Skeletal muscle cell (primary cell): ENCODE results near the gene CYBA.
"Not testable (repeated sequence)": the region's sequence is repeated elsewhere in the genome, so short reads cannot be mapped to it uniquely, and the experiment has no call there.

Experiments used
- DNase-seq: peaks from one replicate; pipeline ENCODE4 v3.0.0-alpha.2; 2010; ENCODE audit warnings: low read depth
- H3K4me3 ChIP-seq: 2 replicates; pipeline ENCODE4 v1.5.1; 2011; ENCODE audit warnings: low read depth, mild to moderate bottlenecking, control low read depth, low read length, moderate library complexity

CYBA gene

DNA sequence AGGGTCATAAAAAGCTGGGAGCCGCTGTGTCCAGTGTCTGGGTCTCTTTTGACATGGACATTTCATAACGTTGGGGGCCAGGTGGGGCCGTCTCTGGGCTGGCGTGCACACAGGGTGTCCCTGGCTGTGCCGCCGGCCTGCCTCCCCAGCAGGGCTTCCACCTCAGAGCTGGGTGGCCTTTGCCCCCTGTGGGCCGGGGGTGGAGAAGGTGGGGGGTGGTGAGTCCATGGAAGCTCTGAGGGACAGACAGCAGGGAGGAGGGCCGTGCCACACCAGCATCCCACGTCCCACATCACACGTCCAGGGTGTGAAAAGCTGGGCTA lies 36.4 kb upstream of the CYBA start:
- no peak for DNase-seq
- H3K4me3 ChIP-seq: no peak overlapping the region

DNA sequence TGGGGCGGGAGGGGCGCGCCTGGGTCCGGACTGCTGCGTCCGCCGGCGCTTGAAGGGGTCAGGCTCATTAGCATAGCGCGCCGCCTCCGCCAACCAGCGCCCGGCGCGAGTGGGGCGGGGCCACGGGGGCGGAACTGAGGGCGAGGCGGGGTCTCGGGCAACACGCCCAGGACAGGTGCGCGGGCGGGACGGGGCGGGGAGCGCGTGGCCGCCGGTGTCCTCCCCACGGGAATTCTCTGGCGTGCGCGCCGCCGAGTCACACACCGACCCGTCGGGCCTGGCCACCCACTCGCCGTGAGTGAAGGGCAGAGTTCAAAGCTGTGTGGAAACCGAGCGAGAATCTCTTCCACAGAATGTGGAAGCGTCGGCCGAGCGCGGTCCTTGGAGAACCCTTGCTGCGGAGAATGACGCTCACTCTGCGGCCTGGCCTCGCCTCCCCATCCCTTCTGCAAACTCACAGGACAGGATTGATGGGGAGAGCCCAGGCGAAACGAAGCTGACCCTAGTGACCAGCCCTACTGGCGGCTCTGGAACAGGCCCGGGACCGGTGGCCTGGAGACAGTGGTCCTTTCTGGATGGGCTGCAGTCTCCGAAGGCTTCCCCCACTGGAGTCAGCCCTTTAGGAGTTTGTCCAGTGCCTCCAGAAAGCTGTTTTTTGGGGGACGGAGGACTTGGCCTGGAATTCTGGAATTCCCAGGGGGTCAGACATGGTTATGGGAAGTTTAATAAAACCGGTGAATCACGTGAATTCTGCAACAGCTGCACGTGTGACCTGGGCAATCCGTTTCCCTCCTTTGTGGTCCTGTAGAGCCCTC lies 35.8 kb upstream of the CYBA start, which contains the start of gene SNAI3:
Gene SNAI3 (minus strand): TSS at position 69 of the 815 bp plus-strand sequence. CDS start 101 bp downstream, outside the sequence.
- no peak for DNase-seq
- H3K4me3 ChIP-seq: peak within 1 kb of the TSS; percentile 55

DNA sequence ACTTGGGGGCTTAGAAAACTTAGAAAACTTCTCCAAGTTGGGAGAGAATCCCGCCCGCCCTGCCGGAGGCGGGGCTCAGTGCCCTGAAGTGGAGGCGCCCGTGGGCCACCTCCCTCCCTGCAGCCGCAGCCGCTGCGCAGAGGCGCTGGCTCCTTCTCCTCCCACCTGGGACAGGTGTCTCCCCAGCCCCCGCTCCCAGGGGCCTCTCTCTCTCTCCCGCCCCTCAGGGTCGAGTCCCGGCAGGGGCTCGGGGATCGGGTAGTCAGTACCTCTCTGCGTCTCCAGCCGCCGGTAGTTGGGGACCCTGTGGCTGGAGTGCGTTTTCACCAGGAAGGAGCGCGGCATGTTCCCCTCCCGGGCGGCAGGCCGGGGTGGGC lies 35.2 kb upstream of the CYBA start:
- peak overlapping the region; percentile 55 for H3K4me3 ChIP-seq
- no peak for DNase-seq

DNA sequence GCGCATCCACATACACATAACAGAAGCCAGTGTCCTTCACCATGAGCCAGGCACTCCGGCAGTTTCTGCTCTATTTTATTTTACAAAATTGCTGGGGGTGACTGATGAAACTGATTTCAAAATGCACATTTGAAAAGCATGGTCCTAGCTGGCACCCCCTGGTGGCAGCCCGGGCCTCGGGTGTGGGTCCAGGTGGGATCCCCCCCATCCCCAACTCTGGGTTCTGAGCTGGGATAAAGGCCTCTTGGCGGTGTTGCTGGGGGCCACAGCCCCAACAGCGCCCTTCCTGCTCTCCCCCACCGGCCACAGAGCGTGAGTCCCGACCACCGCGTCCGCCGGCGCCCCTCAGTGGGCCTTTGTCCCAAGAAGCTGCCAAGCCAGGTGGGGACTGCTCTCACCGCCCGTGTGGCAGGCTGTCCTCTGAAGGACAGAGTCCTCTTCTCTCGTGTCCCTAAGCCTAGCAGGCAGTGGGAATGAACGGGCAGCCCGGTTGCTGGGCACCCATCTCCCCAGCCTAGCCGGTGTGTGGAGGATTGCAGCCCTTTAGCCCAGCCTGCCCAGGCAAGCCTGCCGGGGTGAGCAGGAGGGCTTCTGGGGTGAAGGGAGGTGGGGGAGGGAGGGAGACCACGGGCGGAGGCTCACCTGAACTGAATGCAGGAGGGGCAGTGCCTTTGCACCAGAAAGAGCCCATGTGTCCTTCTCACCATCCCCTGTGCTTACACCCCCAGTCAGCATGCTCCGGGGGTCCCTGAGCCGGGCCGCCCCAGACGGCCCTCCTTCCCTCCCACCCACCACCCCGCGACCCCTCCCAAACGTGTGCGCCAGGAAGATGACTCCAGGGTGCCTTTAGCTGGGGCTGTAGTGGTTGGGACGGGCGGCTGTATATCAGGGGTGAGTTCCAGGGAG lies 34.6 kb upstream of the CYBA start:
- H3K4me3 ChIP-seq: peak overlapping the region; percentile 55
- no peak for DNase-seq

DNA sequence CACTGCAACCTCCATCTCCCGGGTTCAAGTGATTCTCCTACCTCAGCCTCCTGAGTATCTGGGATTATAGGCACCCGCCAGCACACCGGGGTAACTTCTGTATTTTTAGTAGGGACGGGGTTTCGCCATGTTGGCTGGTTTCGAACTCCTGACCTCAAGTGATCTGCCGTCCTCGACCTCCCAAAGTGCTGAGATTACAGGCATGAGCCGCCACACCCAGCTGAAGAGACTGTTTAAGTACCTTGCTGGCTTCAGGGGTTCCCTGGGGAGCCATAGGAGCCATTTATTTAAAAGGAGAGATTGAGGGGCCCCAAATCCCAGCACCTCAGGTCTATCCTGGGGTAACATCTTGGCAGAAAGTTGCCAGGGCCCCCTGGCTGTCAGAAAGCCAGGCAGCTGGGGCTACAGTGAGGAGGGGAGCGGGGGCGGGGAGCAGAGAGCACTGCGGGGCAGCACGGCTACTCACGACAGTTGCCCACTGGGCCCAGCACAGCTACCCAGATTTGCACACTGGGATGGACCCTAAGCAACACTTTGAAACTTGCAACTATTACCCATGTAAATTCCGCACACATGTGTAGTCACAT lies 33.8 kb upstream of the CYBA start:
- H3K4me3 ChIP-seq: no peak overlapping the region
- no peak for DNase-seq

DNA sequence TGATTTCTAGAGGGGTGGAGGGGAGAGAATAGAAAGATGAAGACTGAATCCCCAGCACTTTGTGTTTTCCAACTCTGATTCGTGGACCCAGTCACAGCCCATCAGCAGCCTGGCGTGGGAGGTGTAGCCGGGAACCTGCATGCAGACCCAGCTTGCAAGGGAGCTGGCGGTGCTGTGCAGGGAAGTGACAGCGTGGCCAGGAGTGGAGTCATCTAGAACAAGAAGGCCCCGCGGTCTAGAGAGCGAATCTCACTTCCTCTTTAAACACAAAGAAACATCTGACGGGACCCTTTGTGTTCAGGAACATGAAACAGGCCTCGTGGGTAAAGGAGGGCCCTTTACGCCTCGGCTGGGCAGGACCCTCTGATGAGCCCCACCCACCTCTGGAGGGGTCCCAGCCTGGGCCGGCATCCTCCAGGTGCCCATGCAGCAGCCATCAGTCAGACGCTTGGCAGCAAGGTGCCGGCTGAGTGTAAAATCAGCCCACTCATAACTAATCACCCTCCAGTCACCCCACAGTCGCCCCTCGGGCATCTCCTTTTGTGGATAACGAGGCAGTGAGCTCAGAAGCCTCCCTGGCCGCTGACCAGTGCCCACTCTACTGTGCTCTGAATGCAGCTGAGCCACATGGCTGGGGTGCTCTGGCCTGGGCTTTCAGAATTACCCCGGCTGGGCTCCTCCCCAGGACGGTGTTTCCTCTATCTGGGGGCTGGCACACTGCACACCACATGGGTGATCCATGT lies 31.0 kb upstream of the CYBA start:
- no peak overlapping the region for H3K4me3 ChIP-seq

DNA sequence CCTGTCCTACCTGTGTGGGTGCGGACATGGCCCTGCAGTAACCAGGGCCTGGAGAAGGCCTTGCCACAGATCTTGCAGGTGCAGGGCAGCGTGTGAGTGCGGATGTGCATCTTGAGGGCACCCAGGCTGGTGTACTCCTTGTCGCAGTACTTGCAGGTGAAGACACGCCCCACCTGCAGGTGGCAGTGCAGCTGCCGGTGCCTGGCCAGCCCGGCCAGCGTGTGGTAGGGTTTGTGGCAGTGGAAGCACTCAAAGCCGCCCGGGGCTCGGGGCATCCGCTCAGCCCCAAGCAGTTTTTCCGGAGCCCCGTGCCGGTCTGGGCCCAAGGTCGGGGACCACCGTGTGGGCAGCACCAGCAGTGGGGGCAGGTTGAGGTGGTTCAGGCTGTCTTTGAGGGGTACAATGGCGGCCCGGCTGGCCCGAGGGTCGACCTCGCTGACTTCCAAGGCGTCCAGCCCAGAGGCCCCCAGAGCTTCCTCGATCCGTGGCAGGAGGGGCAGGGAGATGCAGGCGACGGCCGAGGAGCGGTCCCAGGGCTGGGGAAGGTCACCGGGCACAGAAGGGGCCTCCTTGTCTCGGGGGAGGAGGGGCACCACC lies 30.3 kb upstream of the CYBA start:
- no peak overlapping the region for H3K4me3 ChIP-seq
- DNase-seq: no peak

More for the DNA sequence above, 31.0 kb upstream of the CYBA start:
- DNase-seq: no peak

DNA sequence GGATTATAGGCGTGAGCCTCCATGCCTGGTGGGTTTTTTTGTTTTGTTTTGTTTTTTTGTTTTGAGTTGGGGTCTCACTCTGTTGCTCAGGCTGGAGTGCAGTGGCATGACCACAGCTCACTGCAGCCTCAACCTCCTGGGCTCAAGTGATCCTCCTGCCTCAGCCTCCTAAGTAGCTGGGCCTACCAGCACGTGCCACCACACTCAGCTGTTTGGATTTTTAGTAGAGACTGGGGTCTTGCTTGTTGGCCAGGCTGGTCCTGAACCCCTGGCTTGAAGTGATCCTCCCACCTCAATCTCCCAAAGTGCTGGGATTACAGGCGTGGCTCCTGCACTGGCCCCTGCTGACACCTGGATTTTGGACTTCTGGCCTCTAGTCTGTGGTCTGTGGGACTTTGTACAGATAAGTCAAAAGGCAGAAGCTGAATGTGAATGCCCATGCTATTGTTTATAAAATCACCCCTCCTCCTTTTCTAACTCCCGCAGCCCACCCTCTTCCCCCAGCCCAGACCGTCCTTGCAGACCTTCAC lies 29.8 kb upstream of the CYBA start:
- H3K4me3 ChIP-seq: no peak overlapping the region
- DNase-seq: no peak

DNA sequence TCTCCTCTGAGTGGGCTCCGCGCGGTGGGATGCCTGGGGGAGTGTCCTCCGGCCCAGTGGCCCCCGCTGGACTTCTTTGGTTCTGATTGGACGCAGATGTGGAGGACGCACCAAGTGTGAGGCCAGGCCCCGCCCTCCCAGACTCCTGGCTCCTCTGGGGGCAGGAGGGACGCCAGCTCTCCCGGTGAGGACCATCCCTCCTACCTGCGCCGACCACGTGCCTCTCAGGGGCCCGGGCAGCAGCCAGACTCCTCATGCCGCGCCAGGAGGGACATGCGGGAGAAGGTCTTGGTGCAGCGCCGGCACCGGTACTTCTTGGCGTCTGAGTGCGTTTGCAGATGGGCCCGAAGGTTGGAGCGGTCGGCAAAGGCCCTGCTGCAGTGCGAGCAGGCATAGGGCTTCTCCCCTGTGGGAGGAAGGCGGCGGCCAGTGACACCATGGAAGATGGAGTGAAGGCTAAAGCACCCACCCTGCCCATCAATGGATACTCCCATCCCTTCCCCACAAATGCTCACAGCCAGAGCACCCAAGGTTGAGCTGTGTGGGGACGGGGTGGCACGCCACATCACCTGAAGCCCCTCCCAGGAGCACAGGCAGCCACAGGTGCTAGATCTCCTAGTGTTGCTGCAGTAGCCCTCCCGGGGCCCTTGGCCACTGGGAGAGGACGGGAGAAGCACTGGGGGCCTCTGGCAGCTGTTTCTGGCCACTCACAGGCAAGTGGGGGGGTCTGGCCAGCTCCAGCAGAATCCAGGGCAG lies 27.5 kb upstream of the CYBA start:
- no peak overlapping the region for H3K4me3 ChIP-seq
- no peak for DNase-seq

DNA sequence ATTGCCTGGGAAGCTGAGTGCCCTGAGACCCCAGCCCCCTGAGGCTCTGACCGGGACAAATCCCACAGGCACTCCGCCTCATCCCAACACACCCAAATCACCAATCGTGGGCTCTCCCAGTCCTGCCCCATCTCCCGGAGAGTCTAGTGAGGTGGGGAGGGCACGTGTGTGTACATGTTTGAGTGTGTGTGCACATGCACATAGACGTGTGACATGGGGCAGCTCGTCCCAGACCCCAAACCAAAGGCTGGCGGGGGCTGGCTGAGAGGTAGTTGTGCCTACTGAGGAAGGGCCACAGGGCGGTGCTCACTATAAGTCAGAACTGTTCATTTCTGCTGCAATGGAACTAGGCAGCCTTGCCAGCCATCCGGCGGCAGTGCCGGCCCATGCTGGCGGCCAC lies 26.9 kb upstream of the CYBA start:
- DNase-seq: no peak
- no peak overlapping the region for H3K4me3 ChIP-seq

DNA sequence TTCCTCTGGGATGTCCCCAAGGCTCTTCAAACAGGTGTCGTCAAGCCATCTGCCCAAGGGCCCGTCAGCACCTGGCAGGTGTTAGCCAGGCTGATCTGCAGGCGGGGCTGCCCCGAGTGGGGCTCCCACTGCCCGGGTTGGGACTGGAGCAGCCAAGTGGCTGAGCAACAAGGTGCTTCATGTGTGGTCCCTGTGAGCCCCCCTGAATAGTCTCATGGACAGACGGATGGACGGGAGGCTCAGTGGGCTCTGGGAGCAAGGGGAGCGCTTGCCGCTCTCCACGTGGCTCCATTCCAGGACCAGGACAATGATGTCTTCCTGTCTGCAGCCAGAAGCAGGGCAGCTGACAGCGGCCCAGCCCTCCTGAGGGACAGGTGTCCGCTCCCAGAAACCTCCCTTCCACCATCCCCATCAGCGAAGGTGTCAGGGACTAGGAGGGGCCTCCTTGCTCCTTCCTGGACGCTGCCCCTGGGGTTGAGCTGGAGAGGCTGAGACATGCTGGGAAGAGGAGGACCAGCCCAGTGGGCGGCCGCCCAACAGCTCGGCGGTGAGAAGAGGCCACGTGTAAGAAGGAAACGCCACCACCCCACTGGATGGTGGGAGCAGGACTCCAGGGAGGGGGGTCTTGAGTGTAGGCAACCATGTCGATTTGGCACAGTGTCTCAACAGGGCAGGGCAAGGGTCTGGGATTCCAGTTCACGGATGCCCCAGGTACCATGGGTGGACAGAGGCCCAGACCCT lies 25.8 kb upstream of the CYBA start:
- no peak overlapping the region for H3K4me3 ChIP-seq
- no peak for DNase-seq

DNA sequence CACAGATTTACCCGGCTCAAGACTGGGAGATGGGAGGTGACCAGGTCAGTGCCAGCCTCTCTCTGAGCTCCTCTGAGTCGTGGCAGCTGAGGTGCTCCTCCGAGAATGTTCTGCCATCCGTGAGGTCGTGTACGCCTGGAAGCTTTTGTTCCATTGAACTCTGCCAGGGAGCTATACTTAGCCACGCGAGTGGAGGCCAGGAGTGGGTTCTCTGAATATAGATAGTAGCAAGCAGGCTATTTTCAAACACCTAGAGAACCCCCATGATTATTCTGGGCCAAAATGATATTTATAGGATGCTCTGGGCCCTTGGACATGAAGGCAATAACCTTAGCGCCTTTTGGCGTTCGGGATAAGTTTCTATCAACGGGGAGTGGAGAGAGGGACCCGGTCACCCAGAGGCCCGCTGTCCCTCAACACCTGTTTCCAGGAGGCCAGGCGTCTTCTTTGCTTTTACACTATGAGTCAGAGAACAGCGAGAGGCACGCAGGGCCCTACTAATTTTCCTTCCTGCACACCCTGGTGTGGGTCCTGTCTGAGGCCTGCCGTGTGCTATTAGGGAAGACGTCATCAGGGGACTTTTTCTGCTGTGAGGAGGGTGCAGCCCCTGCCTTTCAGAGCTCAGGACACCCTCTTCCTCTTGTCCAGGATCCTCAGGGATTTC lies 23.0 kb upstream of the CYBA start:
- H3K4me3 ChIP-seq: no peak overlapping the region

DNA sequence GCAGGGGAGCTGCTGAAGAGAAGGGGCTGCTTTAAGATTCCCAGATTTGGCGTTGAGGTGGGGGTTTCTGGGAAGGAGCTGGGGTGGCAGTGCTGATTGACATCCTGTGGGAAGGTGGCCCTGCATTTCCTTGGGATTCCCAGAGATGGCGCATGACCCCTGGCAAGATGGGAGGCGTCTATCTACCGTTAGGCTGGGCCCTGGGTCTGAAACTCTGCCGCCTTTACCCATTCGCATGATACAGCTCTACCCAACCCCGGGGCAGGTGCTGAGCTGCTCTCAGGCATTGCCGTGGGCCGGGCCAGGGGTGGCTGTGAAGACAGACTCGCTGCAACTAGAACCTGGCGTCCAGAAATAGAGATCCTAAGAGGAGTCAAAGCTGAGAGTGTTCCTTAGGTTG lies 21.9 kb upstream of the CYBA start:
- no peak for DNase-seq
- no peak overlapping the region for H3K4me3 ChIP-seq

More for the DNA sequence above, 23.0 kb upstream of the CYBA start:
- DNase-seq: no peak

DNA sequence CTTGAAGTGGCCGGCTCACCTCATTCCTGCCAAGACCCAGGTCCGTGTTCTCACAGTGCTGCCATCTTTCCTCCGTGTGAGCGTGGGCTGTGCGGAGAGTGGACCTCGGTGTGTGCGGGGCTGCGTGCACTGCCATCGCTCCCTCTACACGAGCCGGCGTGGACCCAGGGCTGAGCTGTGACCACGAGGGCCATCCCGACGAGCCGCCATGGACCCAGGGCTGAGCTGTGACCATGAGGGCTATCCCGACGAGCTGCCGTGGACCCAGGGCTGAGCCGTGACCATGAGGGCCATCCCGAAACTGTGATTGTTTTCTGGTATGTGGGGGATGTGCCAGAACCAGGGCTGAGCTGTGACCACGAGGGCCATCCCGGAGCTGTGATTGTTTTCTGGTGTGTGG lies 21.0 kb upstream of the CYBA start:
- DNase-seq: no peak
- H3K4me3 ChIP-seq: no peak overlapping the region

DNA sequence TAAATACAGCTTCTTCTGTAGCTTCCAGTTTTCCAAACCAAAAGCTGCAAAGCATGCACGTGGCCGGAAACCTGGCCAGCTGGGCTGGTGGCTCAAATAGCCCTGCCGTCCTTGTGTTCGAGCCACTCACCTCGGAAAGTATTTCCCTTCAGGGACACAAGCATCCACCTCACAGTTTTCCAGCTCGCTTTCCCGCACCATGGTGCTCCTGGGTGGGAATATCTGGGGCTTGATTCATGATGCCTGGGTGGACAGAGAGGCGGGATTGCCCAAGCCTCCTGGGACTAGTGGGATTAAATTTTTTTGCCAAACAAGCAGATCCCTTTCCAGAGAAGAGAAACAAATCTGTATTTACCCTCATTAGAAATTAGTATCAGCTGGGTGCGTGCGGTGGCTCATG lies 19.1 kb upstream of the CYBA start:
- no peak overlapping the region for H3K4me3 ChIP-seq
- no peak for DNase-seq

DNA sequence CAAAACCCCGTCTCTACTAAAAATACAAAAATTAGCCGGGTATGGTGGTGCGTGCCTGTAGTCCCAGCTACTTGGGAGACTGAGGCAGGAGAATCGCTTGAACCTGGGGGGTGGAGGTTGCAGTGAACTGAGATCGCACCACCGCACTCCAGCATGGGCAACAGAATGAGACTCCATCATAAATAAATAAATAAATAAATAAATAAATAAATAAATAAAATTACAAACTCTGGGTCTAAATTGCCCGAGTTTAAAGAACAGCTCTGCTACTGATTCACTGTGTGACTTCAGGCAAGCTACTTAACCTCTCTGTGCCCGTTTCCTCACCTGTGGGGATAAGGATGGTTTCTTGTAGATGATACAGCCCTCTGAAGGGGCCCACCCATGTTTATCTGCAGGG lies 18.6 kb upstream of the CYBA start:
- H3K4me3 ChIP-seq, DNase-seq: not testable (repeated sequence)

DNA sequence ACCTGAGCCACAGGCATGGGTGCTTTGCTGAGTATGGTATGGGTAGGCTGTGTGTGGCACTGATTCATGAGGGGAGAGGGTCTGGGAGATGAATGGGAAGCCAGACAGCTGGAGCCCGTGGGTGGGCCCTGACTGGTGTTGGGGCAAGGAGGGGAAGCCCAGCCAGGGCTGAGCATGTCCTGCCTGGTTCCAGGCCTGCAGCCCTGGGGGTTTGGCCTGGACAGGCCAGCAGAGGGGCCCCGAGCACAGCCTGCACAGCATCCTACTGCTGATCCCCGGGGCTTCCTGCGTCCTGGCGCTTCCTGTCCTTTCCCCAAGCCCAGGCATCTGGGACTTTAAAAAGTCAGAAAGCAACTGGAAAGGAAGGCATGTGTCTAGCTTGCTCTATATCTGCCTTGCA lies 16.6 kb upstream of the CYBA start:
- H3K4me3 ChIP-seq: no peak overlapping the region
- no peak for DNase-seq
